GM19468 (cell line): Measurements from ENCODE around the gene RNF112.

ENCODE experiments used
- ATAC-seq: cut with Tn5 transposase; IDR thresholded peaks from one replicate; pipeline ENCODE4 v1.9.1; 2021; ENCODE audit warnings: mild to moderate bottlenecking, moderate library complexity, moderate number of reproducible peaks; ENCODE audit not compliant: unreplicated experiment; ENCODE audit errors: extremely low read depth

The RNF112 gene

DNA sequence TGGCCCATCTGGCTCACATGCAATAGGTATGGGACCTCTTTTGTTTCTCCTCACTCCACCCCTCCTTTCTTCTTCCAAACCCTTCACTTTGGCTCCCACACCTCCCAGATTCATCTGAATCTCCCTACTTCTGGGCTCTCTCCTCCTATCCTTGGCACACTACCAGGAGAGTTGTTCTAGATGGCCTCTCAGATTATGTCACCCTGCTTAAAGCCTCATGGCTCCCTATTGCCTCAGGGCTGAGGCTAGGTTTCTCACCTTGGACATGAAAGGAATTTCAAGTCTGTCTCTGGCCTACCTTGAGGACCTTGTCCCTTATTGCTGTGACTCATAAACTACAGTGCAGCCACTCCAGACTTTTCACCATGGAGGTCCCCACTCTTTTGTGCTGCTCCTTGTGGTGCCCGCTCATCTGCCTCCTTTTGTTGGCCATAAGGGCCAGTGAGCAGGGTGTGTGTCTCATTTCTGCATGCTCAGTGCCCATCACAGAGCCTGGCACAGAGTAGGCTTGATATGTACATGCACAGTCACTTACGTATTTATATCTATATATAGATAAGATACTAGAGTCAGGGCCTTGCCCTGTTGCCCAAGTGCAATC, 23.0 kb upstream of the RNF112 start:
- ATAC-seq: no peak

DNA sequence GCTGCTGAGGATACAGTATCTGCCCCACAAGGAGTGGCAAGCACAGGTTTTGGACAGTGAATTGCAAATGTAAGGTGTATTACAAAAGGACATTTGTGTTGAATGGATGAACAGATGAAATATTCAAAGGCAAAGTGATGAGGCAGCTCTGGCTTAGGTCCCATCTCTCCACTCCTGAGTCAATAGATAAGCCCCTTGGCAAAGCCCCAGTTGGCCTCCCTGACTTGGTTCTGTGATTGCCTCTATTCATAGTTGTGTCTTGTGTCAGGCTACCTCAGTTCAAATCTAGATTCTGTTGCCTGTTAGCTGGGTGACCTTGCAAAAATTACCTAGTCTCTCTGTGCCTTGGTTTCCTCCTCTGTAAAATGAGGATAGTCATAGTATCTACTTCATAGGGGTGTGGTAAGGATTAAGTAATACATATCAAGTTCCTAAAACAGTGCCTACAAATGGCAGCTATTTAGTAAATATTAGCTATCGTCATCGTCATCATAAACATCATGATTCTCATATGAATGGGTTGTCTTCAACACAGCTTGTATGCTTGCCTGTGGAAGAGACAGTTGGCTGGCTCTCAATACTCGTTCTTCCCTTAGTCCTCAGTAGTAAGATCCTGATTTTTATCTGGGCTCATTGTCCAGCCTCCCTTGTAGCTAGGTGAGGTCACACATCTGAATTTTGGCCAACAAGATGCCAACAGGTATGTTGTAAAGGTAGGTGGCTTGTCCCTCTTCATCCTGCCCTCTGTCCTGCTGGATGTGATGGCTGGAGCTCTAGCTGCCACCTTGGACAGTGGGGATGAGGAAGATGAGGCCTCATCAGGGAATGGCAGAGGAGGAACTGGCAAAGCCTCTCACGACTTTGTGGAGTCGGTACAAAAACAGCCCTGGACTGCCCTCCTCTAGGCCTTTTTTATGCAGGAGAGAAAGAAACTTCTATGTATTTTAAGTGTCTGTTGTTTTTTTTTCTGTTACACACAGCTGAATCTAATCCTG, 21.9 kb upstream of the RNF112 start:
- no peak for ATAC-seq

GRCh38 chr17:19390951-19391350, 20.1 kb upstream of the RNF112 start:
- ATAC-seq: no peak

GRCh38 chr17:19391432-19391831, 19.6 kb upstream of the RNF112 start:
- ATAC-seq: no peak

DNA sequence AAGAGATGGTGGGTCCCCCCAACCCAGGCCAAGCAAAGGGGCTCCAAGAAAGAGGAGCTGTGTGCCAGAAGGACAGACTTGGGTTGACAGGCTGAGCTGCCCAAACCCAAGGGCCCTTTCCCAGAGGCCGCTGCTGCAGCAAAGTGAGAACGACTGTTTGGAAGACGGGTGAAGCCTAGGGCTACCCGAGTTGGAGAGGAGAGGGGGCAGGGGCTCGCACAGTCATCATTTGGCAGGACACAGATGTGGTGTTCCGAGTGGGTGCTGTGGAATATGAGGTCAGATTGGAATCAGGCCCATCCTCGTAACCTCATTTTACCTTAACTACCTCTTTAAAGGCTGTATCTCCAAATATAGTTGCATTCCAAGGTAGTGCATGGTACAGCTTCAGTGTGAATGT, 18.7 kb upstream of the RNF112 start:
- ATAC-seq: no peak

GRCh38 chr17:19397556-19398041, 13.4 kb upstream of the RNF112 start:
- ATAC-seq: no peak

DNA sequence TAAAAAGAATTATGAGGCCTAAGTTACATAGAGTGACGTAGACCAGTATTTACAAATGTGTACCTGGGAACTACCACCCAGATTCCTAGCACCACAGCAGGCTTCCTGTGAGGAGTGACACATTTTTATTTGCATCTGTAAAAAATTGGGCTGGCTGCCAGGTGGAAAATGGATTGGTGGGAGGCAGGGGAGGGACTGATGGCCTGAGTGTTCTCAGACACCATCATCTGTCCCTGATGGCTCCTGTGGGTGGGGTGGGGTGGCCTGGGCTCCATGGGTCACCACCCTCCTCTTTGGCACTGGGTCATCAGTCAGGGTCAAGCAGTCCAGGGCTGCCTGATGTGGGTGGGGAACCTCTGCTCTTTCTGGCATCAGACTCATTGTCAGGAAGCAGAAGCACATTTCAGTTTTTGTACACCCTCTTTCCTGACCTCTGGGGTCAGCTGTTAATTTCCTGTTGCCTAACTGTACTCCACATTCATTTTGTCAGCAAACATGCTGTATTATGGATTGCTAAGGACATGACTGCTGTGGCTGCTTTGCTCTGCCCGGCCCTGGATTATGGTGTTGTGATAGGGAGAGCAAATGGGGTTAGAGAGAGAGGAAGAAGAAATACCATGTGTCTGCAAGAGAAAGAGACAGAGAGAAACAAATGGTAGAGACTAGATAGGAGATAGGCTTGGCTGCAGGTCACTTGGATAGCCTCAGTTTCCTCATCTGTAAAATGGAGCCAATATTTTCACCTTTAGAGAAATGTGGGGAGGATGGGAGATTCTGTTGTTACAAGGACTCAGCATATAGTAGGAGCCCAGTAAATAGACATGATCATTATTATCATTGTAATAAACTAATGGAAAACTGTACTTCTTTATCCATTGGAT, 12.5 kb upstream of the RNF112 start:
- ATAC-seq: no peak

- ATAC-seq: no peak
Observed at GRCh38 chr17:19399750-19400450, 11.1 kb upstream of the RNF112 start.

GRCh38 chr17:19401321-19402010, 9.6 kb upstream of the RNF112 start:
- no peak for ATAC-seq

DNA sequence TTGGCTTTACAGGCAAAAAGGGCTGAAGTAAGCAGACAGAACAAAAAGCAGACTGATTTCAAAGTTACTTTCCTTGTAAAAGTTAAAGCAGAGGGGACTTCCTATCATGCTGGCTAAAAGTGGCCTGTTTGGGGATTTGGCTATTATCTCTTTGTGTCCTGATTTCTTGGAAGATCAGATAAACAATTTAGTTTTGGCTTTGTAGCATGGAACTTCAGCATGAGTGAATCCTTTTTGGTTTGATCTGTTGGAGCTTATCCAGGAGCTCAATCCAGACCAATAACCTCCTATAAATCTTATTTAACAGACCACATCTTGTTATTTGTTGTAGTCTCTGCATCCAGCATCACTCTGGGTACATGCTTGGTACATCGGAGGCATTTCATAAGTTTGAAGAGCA, 8.9 kb upstream of the RNF112 start:
- ATAC-seq: no peak

- no peak for ATAC-seq
Observed at GRCh38 chr17:19403021-19403420, 8.0 kb upstream of the RNF112 start.

- no peak for ATAC-seq
Observed at GRCh38 chr17:19404264-19404663, 6.8 kb upstream of the RNF112 start.

GRCh38 chr17:19405114-19405513, 5.9 kb upstream of the RNF112 start:
- ATAC-seq: no peak

DNA sequence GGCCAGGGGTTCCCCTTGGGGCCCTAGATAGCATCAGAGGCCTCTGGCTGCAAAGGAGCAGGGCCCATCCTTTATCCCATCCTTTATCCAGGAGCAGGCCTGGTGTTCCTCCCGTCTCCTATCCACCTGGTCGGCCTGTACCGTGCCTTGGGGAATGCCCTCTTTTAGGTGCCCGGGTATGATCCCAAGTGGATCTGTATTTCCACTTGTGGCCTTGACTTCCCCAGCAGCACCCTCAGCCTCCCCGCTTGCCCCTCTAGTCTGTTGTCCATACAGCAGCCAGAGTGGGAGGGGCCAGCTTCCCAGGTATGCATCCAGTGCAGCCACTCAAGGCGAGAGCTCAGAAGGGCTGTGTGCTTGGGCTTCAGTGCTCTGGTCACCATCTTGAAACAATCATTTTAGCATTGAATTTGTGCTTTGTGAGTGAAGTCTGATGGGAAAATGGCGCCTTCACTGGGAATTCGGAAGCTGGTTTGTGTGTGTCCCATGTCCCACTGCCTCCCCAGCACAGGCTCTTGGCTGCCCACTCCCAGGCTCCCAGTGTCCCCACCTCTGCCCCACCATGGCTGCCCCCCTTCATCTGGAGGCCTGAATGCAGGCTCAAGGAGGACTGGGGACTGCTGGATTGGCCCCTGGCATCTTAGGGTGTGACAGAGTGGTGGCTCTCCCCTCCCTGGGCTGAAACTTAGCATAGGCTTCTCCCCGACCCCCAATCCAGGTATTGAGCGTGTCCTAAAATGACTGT, 3.3 kb upstream of the RNF112 start:
- no peak for ATAC-seq

GRCh38 chr17:19408346-19408710, 2.7 kb upstream of the RNF112 start:
- no peak for ATAC-seq

DNA sequence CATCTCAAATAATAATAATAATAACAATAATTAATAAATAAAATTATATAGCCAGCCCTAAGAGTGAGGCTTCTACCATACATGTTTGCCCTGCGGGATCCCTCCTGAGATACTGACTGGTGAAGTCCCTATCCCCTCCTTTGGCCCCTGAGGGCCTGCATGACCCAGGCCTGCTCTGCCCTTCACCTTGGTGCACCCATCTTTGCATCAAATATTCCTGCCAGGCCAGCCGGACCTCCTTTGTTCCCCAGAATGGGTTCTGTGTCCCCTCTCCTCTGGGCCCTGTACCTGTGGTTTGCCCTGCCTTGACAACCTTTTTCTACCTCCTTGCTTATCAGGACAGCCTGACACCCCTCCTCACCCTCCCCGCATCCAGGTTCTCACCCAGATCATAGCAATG, 2.0 kb upstream of the RNF112 start:
- no peak for ATAC-seq

- ATAC-seq: no peak
Observed at GRCh38 chr17:19409509-19409908, 1.5 kb upstream of the RNF112 start.

DNA sequence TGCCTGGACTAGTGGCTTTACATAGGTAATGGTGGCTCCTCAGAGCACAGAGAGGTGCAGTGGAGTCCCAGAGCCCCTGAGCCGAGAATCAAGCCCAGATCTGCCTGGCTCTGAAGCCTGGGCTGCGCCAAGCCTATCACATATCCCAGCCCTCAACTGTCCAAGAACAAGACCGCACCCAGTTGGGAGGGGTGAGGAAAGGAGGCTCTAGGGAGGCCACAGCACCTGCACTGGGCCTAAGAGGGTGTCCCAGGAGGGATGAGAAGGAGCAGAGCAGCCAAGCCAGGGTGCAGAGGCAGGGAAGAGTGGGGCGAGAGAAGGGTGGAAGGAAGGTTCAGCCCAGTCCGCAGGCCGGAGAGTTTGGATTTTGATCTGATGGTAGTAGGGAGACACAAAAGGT, 941 bp upstream of the RNF112 start:
- no peak for ATAC-seq

DNA sequence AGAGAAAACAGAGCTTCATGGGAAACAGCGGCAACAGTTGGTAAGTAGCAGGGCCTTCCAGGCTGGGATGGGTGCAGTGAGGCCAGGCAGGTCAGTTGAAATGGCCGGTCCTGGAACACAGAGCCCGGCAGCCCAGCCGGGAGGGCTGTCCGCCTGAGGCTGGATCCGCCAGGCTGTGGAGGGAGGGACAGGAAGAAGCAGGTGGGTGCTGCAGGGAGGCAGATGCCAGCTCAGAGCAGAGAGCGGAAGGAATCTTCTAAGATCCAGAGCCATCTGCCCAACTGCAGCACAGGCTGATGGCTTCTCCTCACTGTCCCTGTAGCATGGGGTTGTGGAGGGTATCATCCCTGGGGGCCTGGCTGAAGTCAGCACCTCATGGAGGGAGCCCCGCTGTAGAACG, 599 bp downstream of the RNF112 start:
- no peak for ATAC-seq
